Astrocyte of the spinal cord (primary cell): ENCODE measurements around the gene HNRNPL.

Experiments
- DNase-seq: peaks from one replicate; pipeline ENCODE4 v3.0.0; 2011; ENCODE audit warnings: low read depth, low spot score
- H3K4me3 ChIP-seq: 2 replicates; pipeline ENCODE4 v1.5.1; 2011; ENCODE audit warnings: low read depth, mild to moderate bottlenecking, low read length, moderate library complexity
- CTCF ChIP-seq: IDR thresholded peaks from 2 replicates; pipeline ENCODE4 v1.5.1; 2012; ENCODE audit warnings: low read depth, mild to moderate bottlenecking, low read length, inconsistent platforms
- in situ Hi-C: cut with HindIII; loops from 2 replicates; pipeline ENCODE4 v1.10.0; 2017; ENCODE audit warnings: low sequenced_read_pairs

Gene HNRNPL

GRCh38 chr19:38849860-38850435 is at the start of gene HNRNPL:
Gene HNRNPL, minus strand, starts transcription at chr19:38849986. Its CDS starts 20 bp downstream, at chr19:38849966.
- peak within 1 kb of the TSS; percentile 59 for H3K4me3 ChIP-seq
- peak; percentile 51 for TF ChIP-seq CTCF
- peak; percentile 100 for DNase-seq
- in situ Hi-C loops = no loop called here

GRCh38 chr19:38898788-38899446 is 49.1 kb upstream of the HNRNPL start:
- in situ Hi-C loops = no loop called here
- peak; percentile 10 for DNase-seq
- TF ChIP-seq CTCF = no peak
- peak overlapping the region; percentile 77 for H3K4me3 ChIP-seq

GRCh38 chr19:38894968-38895367 is 45.2 kb upstream of the HNRNPL start:
- no peak for DNase-seq
- TF ChIP-seq CTCF = no peak
- no peak overlapping the region for H3K4me3 ChIP-seq
- in situ Hi-C loops = no loop called here

GRCh38 chr19:38893341-38893771 is 43.6 kb upstream of the HNRNPL start:
- in situ Hi-C loops = no loop called here

GRCh38 chr19:38892841-38893240 is 43.1 kb upstream of the HNRNPL start:
- in situ Hi-C loops = no loop called here
- no peak for DNase-seq
- TF ChIP-seq CTCF = no peak
- H3K4me3 ChIP-seq = no peak overlapping the region

More at GRCh38 chr19:38893341-38893771, 43.6 kb upstream of the HNRNPL start:
- no peak overlapping the region for H3K4me3 ChIP-seq
- DNase-seq = no peak
- no peak for TF ChIP-seq CTCF

GRCh38 chr19:38891771-38892170 is 42.0 kb upstream of the HNRNPL start:
- TF ChIP-seq CTCF = no peak
- DNase-seq = no peak
- no peak overlapping the region for H3K4me3 ChIP-seq
- in situ Hi-C loops = no loop called here
